Myocyte (in vitro differentiated cells): Measurements from ENCODE around the gene PHKG1. TPM values are rescaled to one million over a fixed set of nuclear protein-coding genes. Genes with fewer than 3 reads are reported as not detected.
"Not testable (repeated sequence)": the region's sequence is repeated elsewhere in the genome, so short reads cannot be mapped to it uniquely, and the experiment has no call there.

ENCODE experiments used
- DNase-seq: peaks from one replicate; pipeline ENCODE4 v3.0.0-alpha.2; 2012; ENCODE audit warnings: low read depth
- total RNA-seq: library from RNA; depleted of rRNA; stranded (reverse); fragments of >200 nt; gene quantifications from 2 replicates; pipeline ENCODE4 v1.2.3, GENCODE V29; 2014

PHKG1 gene
- total RNA-seq, 1 donor from 2014 or later: 57.5 TPM

DNA sequence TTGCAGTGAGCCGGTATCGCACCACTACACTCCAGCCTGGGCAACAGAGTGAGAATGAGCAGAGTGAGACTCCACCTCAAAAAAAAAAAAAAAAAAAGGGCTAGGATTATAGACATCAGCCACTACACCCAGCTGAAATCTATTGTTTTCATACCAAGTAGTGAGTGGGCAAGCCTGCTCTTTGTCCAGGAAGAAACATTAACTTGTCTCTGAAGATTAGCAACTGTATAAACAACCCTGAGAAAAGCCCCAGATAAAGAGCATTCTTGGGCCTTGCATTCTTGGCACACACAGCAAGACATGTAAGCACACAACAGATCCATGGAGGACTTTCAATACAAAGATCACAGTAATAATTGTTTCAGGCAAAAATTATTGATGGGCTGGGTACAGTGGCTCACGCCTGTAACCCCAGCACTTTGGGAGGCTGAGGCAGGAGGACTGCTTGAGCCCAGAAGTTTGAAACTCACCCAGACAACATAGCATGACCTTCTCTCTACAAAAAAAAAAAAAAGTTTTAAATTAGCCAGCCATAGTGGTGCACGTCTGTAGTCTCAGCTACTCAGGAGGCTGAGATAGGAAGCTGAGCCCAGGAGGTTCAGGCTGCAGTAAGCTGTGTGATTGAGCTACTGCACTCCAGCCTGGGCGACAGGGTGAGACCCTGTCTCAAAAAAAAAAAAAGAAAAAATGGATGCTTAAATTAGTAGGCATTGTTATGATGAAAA is 45.9 kb downstream of the PHKG1 start:
- DNase-seq: peak; percentile 68

GRCh38 chr7:56045758-56046157 is 47.0 kb downstream of the PHKG1 start:
- not testable (repeated sequence) for DNase-seq

GRCh38 chr7:56040730-56041129 is 52.0 kb downstream of the PHKG1 start:
- DNase-seq: no peak

DNA sequence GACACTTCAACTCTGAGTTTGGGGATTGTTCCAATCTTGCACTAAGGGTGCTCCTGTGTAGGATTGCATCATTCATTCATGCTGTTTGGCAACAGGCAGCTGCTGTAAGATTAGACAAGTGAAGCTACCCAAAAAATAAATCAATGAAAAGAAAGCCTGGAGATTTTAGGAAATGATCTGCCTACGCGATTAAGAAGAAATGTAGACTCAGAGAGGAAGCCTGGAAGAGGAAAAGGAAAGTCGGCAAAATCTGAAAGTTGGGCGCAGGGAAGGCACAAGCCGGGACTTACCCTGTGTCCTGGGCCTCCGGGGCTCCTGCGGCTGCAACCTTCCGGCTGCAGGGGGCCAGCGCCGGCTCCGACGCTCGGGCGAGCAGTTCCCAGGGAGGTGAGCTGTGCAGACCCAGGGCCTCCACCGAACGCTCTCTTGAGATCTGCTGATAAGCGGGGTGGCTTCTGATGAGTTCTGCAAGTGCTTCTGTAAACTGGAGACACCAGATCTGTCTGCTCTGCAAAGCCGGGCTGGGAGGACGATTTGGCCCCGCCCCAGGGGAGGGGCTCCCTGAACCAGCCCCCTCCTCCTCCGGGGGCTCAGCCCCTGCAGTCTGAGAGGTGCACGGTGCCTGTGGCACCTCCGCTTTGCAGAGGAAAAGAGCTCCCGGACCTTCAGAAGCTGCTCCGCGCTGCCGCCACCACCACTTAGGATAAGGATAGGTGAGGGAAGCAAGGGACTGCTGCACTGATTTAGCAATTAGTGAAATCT is 58.9 kb downstream of the PHKG1 start:
- peak; percentile 74 for DNase-seq

DNA sequence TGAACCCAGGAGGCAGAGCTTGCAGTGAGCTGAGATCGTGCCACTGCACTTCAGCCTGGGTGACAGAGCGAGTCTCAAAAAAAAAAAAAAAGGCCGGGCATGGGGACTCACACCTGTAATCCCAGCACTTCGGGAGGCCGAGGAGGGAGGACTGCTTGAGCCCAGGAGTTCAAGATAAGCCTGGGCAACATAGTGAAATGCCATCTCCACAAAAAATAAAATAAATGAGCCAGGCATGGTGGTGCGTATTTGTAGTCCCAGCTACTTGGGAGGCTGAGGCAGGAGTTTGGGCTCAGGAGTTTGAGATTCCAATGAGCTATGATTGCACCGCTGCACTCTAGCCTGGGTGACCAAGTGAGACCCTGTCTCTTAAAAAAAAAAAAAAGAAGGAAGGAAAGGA is 60.2 kb downstream of the PHKG1 start:
- DNase-seq: not testable (repeated sequence)

GRCh38 chr7:56031556-56031955 is 61.2 kb downstream of the PHKG1 start:
- DNase-seq: not testable (repeated sequence)

- DNase-seq: no peak
Observed at GRCh38 chr7:56030340-56030739, 62.4 kb downstream of the PHKG1 start.

Other genes with a start within 250 kb of the PHKG1 start
- gene SEPTIN14, start 230.2 kb downstream of the PHKG1 start, total RNA-seq: not detected in 2 replicates
- gene ZNF713, start 205.5 kb downstream of the PHKG1 start, total RNA-seq: 4.5 and 5.6 TPM in 2 replicates
- 18.3 and 19.1 TPM in 2 replicates for gene MRPS17, start 141.1 kb downstream of the PHKG1 start, total RNA-seq
- 101 and 117 TPM in 2 replicates for gene NIPSNAP2, start 128.4 kb downstream of the PHKG1 start, total RNA-seq
- gene PSPH, start 41.5 kb downstream of the PHKG1 start, total RNA-seq: 66.0 and 72.7 TPM in 2 replicates
- gene CCT6A, start 41.2 kb downstream of the PHKG1 start, total RNA-seq: 290 and 369 TPM in 2 replicates
- 155 and 162 TPM in 2 replicates for gene SUMF2, start 28.7 kb downstream of the PHKG1 start, total RNA-seq
- gene CHCHD2, start 13.5 kb upstream of the PHKG1 start, total RNA-seq: 616 and 682 TPM in 2 replicates
- gene NUPR2, start 23.5 kb upstream of the PHKG1 start, total RNA-seq: not detected in 2 replicates